Effector memory CD8-positive, alpha-beta T cell (primary cell): ENCODE results near the gene PJA1.
A peak's percentile ranks its signal among the peaks of the same experiment; 100 is the strongest.

Source experiments
- ATAC-seq: fragments of 150-1000 bp; cut with Tn5 transposase; replicated peaks from 2 replicates; pipeline ENCODE4 v1.10.0; 2021; ENCODE audit warnings: mild to moderate bottlenecking, moderate library complexity
- DNase-seq, 3 experiments: peaks; one replicate each; pipeline ENCODE4 v3.0.0; 2021
- H3K27ac Mint-ChIP-seq, 2 donors: one replicate each; pipeline ENCODE4 v1.8.0; 2022; ENCODE audit warnings: mild to moderate bottlenecking in 2 of 2, mixed read lengths in 2 of 2, moderate library complexity in 2 of 2
- H3K27me3 Mint-ChIP-seq, 2 donors: one replicate each; pipeline ENCODE4 v1.8.0; 2022; ENCODE audit warnings: mixed read lengths in 2 of 2
- H3K36me3 Mint-ChIP-seq: one replicate; pipeline ENCODE4 v1.8.0; 2022; ENCODE audit warnings: mild to moderate bottlenecking, moderate library complexity, mixed read lengths; ENCODE audit not compliant: insufficient read depth
- H3K4me1 Mint-ChIP-seq, 2 donors: one replicate each; pipeline ENCODE4 v1.8.0; 2022; ENCODE audit warnings: low read depth in 2 of 2, mixed read lengths in 2 of 2
- H3K4me3 Mint-ChIP-seq, 2 donors: one replicate each; pipeline ENCODE4 v1.8.0; 2022; ENCODE audit warnings: mild to moderate bottlenecking in 2 of 2, mixed read lengths in 2 of 2, moderate library complexity in 2 of 2
- H3K9me3 Mint-ChIP-seq, 2 donors: one replicate each; pipeline ENCODE4 v1.8.0; 2022; ENCODE audit warnings: mixed read lengths in 2 of 2

Gene PJA1

DNA sequence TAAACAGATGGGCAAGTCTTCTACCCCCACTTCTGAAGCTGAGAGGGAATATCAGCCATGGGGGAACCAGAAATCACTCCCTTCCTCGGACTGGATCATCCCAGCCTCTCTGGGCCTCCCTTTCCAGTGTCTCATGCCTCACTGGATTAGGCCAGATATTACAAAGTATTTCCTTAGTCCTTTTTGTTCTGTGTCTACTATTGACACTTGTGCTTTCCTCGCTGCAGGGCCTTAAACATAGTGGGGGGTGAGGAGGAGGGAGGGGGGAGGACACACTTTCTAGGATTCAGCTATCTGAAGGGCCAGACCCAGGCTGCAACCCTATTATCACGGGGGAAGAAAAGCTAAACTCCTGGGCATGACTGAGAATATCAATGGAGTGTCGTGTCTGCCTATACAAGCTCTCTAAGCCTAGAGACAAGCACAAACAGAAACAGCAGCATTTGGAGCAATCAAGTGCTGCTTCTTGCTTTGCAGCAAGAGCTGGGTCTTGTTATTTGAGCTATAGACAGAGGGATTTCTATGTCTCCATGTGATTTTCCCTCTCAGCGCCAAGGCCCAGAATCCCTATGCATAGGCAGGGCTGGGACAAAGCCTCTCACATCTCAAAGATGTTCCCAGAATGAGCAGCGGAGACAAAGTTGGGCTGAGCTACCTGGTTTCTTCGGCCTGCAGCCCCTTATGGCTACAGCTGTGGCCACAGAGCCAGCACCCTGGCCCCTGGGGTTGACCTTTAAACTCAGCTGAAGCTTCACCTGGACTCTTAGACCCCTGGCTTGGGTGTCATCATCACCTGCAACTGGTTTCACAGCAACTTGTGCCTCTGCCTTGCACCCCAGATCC lies 20.2 kb downstream of the PJA1 start:
- no peaks in the 10 kb centered on the region for H3K9me3 Mint-ChIP-seq

GRCh38 chrX:69143530-69143929 lies 21.7 kb downstream of the PJA1 start:
- Mint-ChIP-seq H3K27ac (no peak overlapping the region), H3K9me3 (no peaks in the 10 kb centered on the region), H3K4me1 (no peaks in the 10 kb centered on the region), H3K27me3 (peaks cover 0 to 16% of the 10 kb centered on the region in 2 donors), H3K36me3 (no peaks in the 10 kb centered on the region), H3K4me3 (no peak overlapping the region)
- no peak for ATAC-seq
- DNase-seq: no peak

More for the DNA sequence above, 20.2 kb downstream of the PJA1 start:
- peaks cover 0 to 9% of the 10 kb centered on the region in 2 donors for H3K27me3 Mint-ChIP-seq
- DNase-seq (no peak), ATAC-seq (no peak)
- H3K4me1 Mint-ChIP-seq: peaks cover 0 to 2% of the 10 kb centered on the region in 2 donors
- no peaks in the 10 kb centered on the region for H3K36me3 Mint-ChIP-seq
- no peak overlapping the region for H3K4me3 Mint-ChIP-seq
- H3K27ac Mint-ChIP-seq: no peak overlapping the region

DNA sequence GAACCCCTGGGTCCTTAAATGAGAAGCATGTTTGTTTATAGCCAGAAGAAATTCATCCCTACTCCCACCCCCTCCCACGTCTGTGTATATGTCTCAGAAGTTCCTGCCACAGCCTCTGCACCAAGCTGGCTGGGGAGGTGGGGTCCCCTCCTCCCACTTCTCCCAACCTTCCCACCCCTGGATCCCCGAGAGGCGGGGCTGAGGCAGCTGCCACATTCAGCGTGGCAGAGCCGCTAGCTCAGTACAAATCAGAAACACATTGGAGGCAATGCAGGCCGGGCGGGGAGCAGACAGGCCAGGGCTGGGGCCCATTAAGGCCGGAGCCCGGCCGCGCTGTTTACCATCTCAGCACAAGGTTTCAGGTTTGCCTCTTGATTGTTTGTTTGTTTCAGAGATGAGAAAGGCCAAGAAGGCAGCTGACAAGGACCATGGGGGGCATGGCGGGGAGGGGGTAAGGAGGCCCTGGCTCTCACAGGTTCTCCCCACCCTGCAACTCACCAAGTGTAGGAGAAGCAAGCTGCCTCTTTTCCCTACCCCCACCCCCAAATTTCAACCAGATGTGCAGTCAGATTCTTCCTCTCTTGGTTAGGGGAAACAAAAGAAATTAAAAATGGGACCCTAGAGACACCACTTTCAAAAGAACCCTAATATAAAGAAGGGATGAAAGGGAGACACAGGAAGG lies 22.3 kb downstream of the PJA1 start:
- DNase-seq (no peak), ATAC-seq (no peak)
- H3K27me3 Mint-ChIP-seq: peaks cover 0 to 22% of the 10 kb centered on the region in 2 donors
- H3K9me3 Mint-ChIP-seq: no peaks in the 10 kb centered on the region
- H3K27ac Mint-ChIP-seq: no peak overlapping the region
- no peaks in the 10 kb centered on the region for H3K4me1 Mint-ChIP-seq
- H3K4me3 Mint-ChIP-seq: no peak overlapping the region
- no peaks in the 10 kb centered on the region for H3K36me3 Mint-ChIP-seq

GRCh38 chrX:69140837-69141236 lies 24.4 kb downstream of the PJA1 start:
- H3K36me3 Mint-ChIP-seq: no peaks in the 10 kb centered on the region
- H3K4me1 Mint-ChIP-seq: no peaks in the 10 kb centered on the region
- no peaks in the 10 kb centered on the region for H3K9me3 Mint-ChIP-seq
- no peak overlapping the region for H3K4me3 Mint-ChIP-seq
- peaks cover 0 to 29% of the 10 kb centered on the region in 2 donors for H3K27me3 Mint-ChIP-seq
- ATAC-seq (no peak), DNase-seq (no peak)
- H3K27ac Mint-ChIP-seq: no peak overlapping the region

GRCh38 chrX:69139516-69139915 lies 25.7 kb downstream of the PJA1 start:
- ATAC-seq: no peak
- no peaks in the 10 kb centered on the region for H3K36me3 Mint-ChIP-seq

DNA sequence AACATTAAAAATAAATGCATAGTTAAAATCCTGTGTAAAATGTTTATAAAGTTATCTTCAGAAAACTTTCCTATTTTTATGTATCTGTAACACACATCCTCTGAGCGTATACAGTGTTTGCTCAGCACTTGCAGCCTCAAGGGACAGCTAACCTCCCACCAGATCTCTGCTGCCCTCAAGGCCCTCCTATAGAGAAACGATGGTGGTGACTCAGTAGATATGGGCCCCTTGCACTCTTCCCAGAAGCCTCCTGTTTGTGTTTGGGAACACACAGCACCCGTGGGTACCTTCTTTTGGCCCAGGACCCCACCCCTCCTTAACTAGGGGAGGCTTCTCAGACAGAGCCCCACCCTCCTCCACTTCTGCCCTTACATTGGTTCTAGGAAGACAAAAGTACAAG lies 26.7 kb downstream of the PJA1 start:
- H3K36me3 Mint-ChIP-seq: no peaks in the 10 kb centered on the region

More at GRCh38 chrX:69139516-69139915, 25.7 kb downstream of the PJA1 start:
- Mint-ChIP-seq H3K4me1 (no peaks in the 10 kb centered on the region), H3K27ac (no peak overlapping the region), H3K27me3 (peaks cover 1 to 29% of the 10 kb centered on the region in 2 donors), H3K9me3 (no peaks in the 10 kb centered on the region), H3K4me3 (no peak overlapping the region)
- no peak for DNase-seq

GRCh38 chrX:69138118-69138390 lies 27.2 kb downstream of the PJA1 start:
- H3K27me3 Mint-ChIP-seq: peaks cover 16 to 44% of the 10 kb centered on the region in 2 donors
- no peak for DNase-seq
- no peaks in the 10 kb centered on the region for H3K36me3 Mint-ChIP-seq
- H3K4me3 Mint-ChIP-seq: no peak overlapping the region
- H3K4me1 Mint-ChIP-seq: no peaks in the 10 kb centered on the region
- ATAC-seq: no peak
- no peak overlapping the region for H3K27ac Mint-ChIP-seq
- no peaks in the 10 kb centered on the region for H3K9me3 Mint-ChIP-seq

More for the DNA sequence above, 26.7 kb downstream of the PJA1 start:
- Mint-ChIP-seq H3K27me3 (peaks cover 11 to 39% of the 10 kb centered on the region in 2 donors), H3K4me3 (no peak overlapping the region), H3K4me1 (no peaks in the 10 kb centered on the region), H3K9me3 (no peaks in the 10 kb centered on the region), H3K27ac (no peak overlapping the region)
- DNase-seq: no peak
- no peak for ATAC-seq

GRCh38 chrX:69137371-69138117 lies 27.7 kb downstream of the PJA1 start:
- Mint-ChIP-seq H3K4me1 (no peaks in the 10 kb centered on the region), H3K4me3 (no peak overlapping the region), H3K27ac (no peak overlapping the region), H3K9me3 (no peaks in the 10 kb centered on the region), H3K27me3 (peaks cover 16 to 47% of the 10 kb centered on the region in 2 donors), H3K36me3 (no peaks in the 10 kb centered on the region)
- no peak for ATAC-seq
- no peak for DNase-seq

DNA sequence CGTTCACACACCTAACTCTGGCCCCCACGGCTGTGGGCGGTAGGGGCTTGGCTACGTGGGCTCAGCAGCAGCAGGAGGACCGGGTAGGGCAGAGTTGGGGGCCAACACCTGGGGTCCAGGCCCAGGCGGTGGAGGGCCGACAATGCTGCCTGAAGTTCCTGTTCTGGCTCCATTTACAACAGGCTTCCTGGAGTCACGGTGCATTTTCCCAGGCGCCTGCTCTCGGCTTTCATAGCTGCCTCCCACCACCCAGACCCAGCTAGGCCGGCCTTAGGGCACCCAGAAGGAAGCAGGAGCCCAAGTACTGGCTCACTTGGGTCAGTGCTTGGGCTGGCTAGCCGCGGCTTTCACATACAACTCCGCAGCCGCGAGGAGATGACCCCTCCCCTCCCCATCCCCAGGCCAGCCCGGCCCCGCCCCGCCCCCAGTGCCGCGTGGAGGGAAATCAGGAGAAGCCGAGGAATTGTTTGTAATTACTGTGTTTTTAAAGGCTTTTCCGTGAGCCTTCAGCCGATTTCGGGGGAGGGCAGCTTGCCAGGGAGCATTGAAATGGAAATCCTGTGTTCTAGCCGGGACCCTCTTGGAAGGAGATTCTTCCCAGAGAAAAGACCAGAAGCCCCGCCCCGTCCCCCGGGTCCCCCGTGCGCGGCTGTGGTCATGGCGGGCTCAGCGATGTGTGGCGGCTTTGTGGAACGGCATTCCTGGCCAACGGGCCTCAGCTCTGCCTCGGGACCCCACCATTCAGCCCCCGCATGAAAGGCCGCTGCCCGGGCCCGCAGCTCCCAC lies 28.5 kb downstream of the PJA1 start:
- Mint-ChIP-seq H3K4me1 (no peaks in the 10 kb centered on the region), H3K27me3 (peaks cover 16 to 52% of the 10 kb centered on the region in 2 donors)

DNA sequence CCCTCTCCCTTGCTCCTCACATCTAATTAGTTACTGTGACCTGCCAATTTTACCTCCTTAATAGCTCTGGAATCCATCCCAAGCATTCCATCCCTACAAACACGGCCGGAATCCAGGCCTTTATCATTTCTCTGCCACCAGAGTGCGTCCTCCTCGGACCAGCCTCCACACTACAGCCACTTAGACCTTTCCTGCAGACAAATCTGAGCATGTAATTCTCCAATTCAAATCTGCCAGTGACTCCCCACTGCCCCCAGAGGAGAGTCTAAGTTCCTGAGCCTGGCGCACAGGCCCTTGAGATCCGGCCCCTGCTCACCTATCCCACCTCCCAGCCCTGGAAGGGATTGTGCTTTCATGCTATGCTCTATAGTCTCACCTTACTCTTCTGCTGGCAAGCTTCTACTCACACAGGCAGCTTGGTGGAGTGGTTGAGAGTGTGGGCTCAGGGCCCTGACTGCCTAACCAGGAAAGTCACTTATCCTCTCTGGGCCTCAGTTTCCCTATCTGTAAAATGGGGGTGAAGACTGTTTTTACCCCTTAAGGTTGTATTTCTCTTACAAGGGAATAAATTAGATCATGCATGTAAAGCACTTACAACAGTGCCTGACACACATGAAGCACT lies 31.2 kb downstream of the PJA1 start:
- no peak overlapping the region for H3K4me3 Mint-ChIP-seq
- no peak for DNase-seq
- no peaks in the 10 kb centered on the region for H3K4me1 Mint-ChIP-seq
- ATAC-seq: no peak
- no peaks in the 10 kb centered on the region for H3K9me3 Mint-ChIP-seq
- no peak overlapping the region for H3K27ac Mint-ChIP-seq
- H3K36me3 Mint-ChIP-seq: no peaks in the 10 kb centered on the region
- peaks cover 16 to 49% of the 10 kb centered on the region in 2 donors for H3K27me3 Mint-ChIP-seq

More for the DNA sequence above, 28.5 kb downstream of the PJA1 start:
- H3K9me3 Mint-ChIP-seq: no peaks in the 10 kb centered on the region
- ATAC-seq (no peak), DNase-seq (no peak)
- H3K27ac Mint-ChIP-seq: no peak overlapping the region
- H3K36me3 Mint-ChIP-seq: no peaks in the 10 kb centered on the region
- H3K4me3 Mint-ChIP-seq: no peak overlapping the region

GRCh38 chrX:69131886-69132285 lies 33.4 kb downstream of the PJA1 start:
- H3K36me3 Mint-ChIP-seq: no peaks in the 10 kb centered on the region

DNA sequence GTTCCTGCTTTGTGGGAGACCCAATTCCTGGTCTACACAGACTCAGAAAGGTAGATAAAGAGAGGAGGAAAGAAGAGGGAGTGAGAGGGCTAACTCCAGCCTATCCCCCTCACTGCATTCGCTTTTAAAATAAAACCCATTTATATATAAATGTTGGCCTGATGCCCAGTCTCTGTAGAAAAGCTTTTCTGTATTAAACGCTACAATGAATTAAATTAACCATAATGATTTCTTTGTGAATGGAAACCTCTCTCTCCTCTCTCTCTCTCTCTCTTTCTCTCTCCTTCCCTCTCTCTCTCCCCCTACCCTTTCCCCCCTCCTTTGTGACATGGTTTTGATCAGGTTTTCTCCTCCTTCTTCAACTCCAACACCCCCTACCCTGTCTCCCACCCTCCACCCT lies 34.8 kb downstream of the PJA1 start:
- H3K4me3 Mint-ChIP-seq: no peak overlapping the region
- ATAC-seq: no peak
- no peaks in the 10 kb centered on the region for H3K36me3 Mint-ChIP-seq
- H3K9me3 Mint-ChIP-seq: no peaks in the 10 kb centered on the region
- H3K27me3 Mint-ChIP-seq: peaks cover 22 to 40% of the 10 kb centered on the region in 2 donors
- H3K27ac Mint-ChIP-seq: no peak overlapping the region
- no peak for DNase-seq
- peaks cover 0 to 3% of the 10 kb centered on the region in 2 donors for H3K4me1 Mint-ChIP-seq

More at GRCh38 chrX:69131886-69132285, 33.4 kb downstream of the PJA1 start:
- Mint-ChIP-seq H3K27ac (peak overlapping the region in 1 of 2 donors; percentile 37), H3K9me3 (no peaks in the 10 kb centered on the region), H3K4me3 (no peak overlapping the region), H3K27me3 (peaks cover 22 to 40% of the 10 kb centered on the region in 2 donors), H3K4me1 (peaks cover 0 to 3% of the 10 kb centered on the region in 2 donors)
- no peak for DNase-seq
- ATAC-seq: no peak
